HG03354 (cell line): ENCODE results near the gene CCL21.
"Not testable (repeated sequence)": the region's sequence is repeated elsewhere in the genome, so short reads cannot be mapped to it uniquely, and the experiment has no call there.

ENCODE experiments used
- ATAC-seq: cut with Tn5 transposase; IDR thresholded peaks from one replicate; pipeline ENCODE4 v1.9.1; 2021; ENCODE audit warnings: mild to moderate bottlenecking; ENCODE audit not compliant: unreplicated experiment, poor library complexity, severe bottlenecking

Gene CCL21

GRCh38 chr9:34710023-34710422 lies at the start of gene CCL21:
TSS of gene CCL21 (minus strand) at chr9:34710136. CDS start at chr9:34710066, 70 bp downstream.
- ATAC-seq, result no peak

- no peak for ATAC-seq
These were observed 49.6 kb upstream of the CCL21 start for GRCh38 chr9:34759432-34760134.

- ATAC-seq, result not testable (repeated sequence)
These were observed 40.4 kb upstream of the CCL21 start for GRCh38 chr9:34750320-34750719.

- no peak for ATAC-seq
These were observed 36.6 kb upstream of the CCL21 start for GRCh38 chr9:34746526-34746925.

GRCh38 chr9:34744295-34745221 lies 34.6 kb upstream of the CCL21 start:
- ATAC-seq, result no peak

- ATAC-seq, result no peak
These were observed 32.8 kb upstream of the CCL21 start for GRCh38 chr9:34742710-34743109.

- no peak for ATAC-seq
These were observed 31.7 kb upstream of the CCL21 start for GRCh38 chr9:34741628-34742027.

- ATAC-seq, result not testable (repeated sequence)
These were observed 30.2 kb upstream of the CCL21 start for GRCh38 chr9:34740176-34740575.

- no peak for ATAC-seq
These were observed 27.8 kb upstream of the CCL21 start for GRCh38 chr9:34737677-34738260.

- no peak for ATAC-seq
These were observed 24.8 kb upstream of the CCL21 start for GRCh38 chr9:34734720-34735119.

- ATAC-seq, result no peak
These were observed 22.9 kb upstream of the CCL21 start for GRCh38 chr9:34732886-34733285.

GRCh38 chr9:34732478-34732877 lies 22.5 kb upstream of the CCL21 start:
- no peak for ATAC-seq

GRCh38 chr9:34723141-34723540 lies 13.2 kb upstream of the CCL21 start:
- no peak for ATAC-seq

- ATAC-seq, result not testable (repeated sequence)
These were observed 9.8 kb upstream of the CCL21 start for GRCh38 chr9:34719769-34720025.

- no peak for ATAC-seq
These were observed 9.3 kb upstream of the CCL21 start for GRCh38 chr9:34719021-34719768.

- no peak for ATAC-seq
These were observed 8.2 kb upstream of the CCL21 start for GRCh38 chr9:34717996-34718614.

GRCh38 chr9:34716711-34717110 lies 6.8 kb upstream of the CCL21 start:
- ATAC-seq, result no peak

GRCh38 chr9:34715639-34716215 lies 5.8 kb upstream of the CCL21 start:
- ATAC-seq, result no peak

- no peak for ATAC-seq
These were observed 4.1 kb upstream of the CCL21 start for GRCh38 chr9:34714007-34714406.
